CD4-positive, alpha-beta T cell treated with Interferon gamma for 1 hour (primary cell): Measurements from ENCODE around the gene WASF2.
A peak's percentile ranks its signal among the peaks of the same experiment; 100 is the strongest.
"Not testable (repeated sequence)": the region's sequence is repeated elsewhere in the genome, so short reads cannot be mapped to it uniquely, and the experiment has no call there.

ENCODE experiments used
- DNase-seq: peaks from one replicate; pipeline ENCODE4 v3.0.0-alpha.2; 2020

Gene WASF2

GRCh38 chr1:27447399-27447798 is 42.6 kb downstream of the WASF2 start:
- DNase-seq = no peak

DNA sequence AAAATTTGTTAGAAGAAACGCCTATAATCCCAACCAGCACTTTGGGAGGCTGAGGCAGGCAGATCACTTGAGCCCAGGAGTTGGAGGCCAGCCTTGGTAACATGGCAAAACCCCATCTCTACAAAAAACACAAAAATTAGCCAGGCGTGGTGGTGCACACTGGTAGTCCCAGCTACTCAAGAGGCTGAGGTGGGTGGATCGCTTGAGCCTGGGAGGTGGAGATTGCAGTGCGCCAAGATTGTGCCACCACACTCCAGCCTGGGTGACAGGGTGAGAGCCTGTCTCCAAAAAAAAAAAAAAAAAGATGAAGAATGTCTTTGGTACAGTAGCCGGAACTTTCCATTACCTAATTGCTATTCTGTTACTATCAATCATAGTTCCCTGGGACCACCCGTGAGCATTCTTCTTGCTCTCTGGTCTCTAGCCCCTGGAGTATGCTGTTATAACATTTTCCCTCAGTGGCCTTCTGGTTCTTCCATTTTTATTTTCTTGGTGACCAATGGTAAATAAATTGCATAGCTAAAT is 43.4 kb downstream of the WASF2 start:
- no peak for DNase-seq

GRCh38 chr1:27445177-27445936 is 44.6 kb downstream of the WASF2 start:
- no peak for DNase-seq

DNA sequence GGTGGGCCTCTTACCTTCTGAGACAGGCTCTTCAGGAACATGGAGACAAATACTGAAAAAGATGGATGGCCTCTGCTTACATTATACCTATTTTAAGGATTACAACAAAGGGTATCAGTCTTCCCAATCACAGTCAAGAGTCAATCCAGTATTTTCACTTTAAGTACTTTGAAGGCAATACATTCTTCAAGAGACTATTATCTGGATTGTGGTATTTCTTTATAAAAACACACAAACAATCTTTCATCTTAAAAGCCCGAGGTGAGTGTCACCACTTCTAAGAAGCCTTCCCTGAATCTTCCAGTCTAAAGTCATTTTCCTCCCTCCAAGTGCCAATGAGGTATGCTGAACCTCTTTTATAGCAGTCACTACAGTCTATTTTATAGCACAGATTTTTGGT is 45.3 kb downstream of the WASF2 start:
- no peak for DNase-seq

DNA sequence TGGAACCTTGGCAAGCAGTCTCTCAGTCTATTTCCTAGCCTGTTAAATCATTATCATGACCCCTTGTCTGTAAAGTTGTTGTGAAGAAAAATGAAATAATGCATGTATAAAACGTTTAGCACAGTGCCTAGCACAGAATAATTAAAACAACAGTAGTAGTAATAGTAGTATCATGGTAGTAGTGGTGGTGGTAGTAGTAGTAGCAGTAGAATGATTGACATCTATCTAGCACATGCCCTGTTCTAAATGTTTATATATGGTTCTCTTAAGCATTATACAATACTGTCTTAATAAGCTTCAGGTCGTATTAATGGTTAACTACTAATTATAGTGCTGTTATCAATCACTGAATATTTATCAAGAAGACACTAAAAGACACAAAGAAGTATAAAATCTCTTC is 50.8 kb downstream of the WASF2 start:
- DNase-seq = no peak

- no peak for DNase-seq
These were observed 51.3 kb downstream of the WASF2 start for GRCh38 chr1:27438621-27439061.

- DNase-seq = no peak
These were observed 53.5 kb downstream of the WASF2 start for GRCh38 chr1:27436204-27437159.

DNA sequence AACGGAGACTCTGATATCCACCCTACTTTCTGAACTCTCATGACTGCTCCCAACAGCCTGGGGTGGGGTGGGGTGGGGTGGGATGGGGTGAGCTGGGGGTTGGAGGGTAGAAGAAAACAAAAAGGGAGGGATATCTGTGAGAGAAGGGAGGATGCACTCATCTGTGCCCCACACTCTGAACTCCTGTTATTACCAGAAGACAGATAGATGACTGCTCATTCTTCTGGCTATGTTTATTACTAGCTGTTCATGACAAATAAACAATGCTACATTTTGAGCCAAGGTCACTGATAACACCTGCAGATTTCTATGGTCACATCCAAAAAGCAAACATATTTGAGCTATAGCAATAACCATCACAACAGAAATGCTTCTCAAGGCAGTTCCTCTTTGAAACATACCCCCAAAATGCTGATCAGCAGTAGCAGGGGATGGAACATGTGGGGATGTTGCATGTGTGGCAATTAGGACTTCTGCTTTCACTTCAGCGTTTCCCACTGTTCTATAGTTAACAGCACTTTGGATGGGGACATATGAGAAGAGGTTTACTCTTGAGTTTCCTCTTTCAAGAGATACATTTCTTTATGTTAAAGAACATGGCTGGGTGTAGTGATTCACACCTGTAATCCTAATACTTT is 54.3 kb downstream of the WASF2 start:
- DNase-seq = peak; percentile 55

DNA sequence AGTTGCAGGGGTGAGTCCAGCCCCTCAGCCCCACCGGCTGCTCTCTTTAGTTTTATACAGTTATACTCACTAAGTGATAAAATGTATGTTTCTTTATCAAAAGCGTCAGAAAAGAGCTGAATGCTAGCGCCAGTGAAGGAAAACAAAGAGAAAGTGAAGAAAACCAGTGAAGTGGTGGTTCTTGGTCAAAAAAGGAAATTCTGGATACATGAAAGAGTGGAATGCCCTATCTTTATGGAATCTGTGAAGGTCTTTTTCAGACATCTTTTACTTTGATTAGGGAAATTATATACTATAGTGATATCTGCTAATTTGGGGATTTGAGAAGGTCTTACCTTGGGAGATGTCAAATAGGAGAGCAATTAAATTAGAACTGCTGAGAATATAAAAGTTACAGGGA is 56.3 kb downstream of the WASF2 start:
- no peak for DNase-seq

DNA sequence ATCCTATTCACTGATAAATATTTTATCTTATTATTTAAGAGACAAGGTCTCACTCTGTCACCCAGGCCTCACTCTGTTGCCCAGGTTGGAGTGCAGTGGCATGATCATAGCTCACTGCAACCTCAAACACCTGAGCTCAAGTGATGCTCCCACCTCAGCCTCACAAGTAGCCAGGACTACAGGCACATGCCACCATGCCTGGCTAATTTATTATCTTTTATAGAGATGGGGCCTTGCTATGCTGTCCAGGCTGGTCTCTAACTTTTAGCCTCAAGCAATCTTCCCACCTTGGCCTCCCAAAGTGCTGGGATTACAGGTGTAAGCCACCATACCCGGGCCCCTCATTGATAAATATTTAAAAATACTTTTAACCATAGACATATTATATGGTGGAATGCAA is 57.2 kb downstream of the WASF2 start:
- not testable (repeated sequence) for DNase-seq

DNA sequence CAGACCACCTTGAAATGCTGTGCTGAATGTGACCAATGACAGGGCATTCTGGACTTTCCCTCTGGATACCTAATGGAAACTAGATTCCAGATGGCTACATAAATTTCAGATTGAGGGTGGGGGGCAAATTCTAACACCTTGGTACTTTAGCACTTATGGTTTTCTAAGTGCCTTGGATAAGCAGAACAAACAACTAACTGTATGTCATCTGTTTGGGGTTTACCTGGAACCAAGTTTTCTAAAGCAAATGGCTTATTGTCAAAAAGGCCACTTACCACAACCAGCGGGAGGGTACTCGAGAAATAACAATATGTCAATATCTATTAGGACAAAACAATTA is 58.4 kb downstream of the WASF2 start:
- no peak for DNase-seq

GRCh38 chr1:27430903-27431600 is 58.9 kb downstream of the WASF2 start:
- peak; percentile 20 for DNase-seq

GRCh38 chr1:27429029-27429425 is 60.9 kb downstream of the WASF2 start:
- no peak for DNase-seq

DNA sequence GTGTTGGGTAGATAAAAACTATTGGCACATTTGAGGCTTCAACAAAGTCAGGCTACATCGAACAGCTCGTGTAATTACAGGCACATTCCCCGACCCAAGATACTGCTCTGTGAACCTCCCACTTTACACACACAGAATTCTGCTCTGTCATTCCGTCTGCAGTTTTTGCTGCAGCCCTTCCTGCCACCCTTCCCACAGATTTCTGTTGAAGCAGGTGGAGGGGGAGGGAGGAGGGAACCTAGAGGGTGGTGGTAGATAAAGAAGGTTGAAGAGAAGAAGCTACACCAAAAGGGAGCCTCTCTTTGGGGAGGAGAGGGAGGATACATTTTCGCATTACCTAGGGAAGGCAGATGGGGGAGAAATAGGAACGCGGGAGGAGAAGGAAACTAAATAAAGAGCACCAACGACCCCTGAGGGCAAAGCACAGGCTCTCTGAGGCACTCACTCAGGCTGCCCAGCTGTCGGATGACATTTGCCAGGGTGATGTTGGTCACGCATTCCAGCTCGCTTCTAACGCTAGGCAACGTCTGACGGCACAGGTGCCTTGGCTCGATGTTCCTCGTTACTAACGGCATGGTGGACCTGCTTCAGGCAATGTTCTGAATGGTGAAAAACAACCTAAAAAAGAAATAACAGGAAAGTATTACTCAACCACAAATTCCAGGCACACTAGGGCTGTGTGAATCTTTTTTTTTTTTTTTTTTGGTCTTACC is 61.5 kb downstream of the WASF2 start:
- DNase-seq = no peak

DNA sequence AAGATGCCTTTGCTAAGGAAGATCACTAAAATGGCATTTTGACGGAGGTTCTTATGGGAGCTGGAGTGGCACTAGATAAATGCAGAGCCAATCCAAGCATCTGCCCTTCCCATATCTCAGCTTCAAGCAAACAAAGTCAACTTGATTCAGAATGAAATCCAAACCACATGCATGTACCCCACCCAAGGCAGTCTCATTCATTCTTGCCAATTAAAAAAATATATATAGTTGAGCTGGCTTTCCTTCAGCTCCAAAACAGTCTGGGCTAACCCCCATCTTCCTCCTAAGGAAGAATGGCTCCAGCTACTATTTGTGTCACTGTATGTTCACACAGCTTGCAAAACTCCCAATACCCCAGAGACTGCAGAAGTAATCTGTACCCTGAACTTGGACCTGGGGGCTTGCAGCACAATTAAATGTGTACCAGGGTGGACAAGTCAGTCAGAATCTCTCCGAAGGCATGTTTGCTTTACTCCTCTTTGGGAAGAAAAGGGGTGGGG is 62.1 kb downstream of the WASF2 start:
- no peak for DNase-seq

DNA sequence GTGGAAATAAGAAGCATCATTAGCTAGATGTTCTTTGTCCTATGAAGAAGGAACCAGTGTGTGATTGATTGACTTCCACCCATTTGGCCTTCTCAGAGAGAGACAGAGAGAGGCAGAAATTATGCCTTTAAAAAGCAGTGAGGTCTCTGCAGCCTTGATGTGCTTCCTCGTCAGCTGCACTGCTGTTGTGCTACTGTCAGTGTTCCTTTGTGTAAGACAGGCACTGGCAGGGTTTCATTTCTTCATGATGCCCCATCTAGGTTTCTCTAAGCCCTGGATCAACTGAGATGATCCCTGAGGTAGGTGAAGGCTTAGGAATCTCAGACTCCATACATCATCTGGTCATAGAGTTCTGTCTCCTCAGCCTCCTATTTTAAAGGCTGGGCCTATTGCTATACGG is 62.6 kb downstream of the WASF2 start:
- no peak for DNase-seq

- no peak for DNase-seq
These were observed 66.3 kb downstream of the WASF2 start for GRCh38 chr1:27423709-27424108.

- DNase-seq = peak; percentile 28
These were observed 71.4 kb downstream of the WASF2 start for GRCh38 chr1:27418326-27419185.

- no peak for DNase-seq
These were observed 72.3 kb downstream of the WASF2 start for GRCh38 chr1:27417713-27418112.

- peak; percentile 64 for DNase-seq
These were observed 73.4 kb downstream of the WASF2 start for GRCh38 chr1:27416387-27417111.
